HG02943 (cell line): ENCODE results near the gene ALG1L2.
"Not testable (repeated sequence)": the region's sequence is repeated elsewhere in the genome, so short reads cannot be mapped to it uniquely, and the experiment has no call there.

ENCODE experiments used
- ATAC-seq: cut with Tn5 transposase; IDR thresholded peaks from one replicate; pipeline ENCODE4 v1.9.1; 2021; ENCODE audit warnings: mild to moderate bottlenecking, low read depth, moderate library complexity; ENCODE audit not compliant: unreplicated experiment

Gene ALG1L2

DNA sequence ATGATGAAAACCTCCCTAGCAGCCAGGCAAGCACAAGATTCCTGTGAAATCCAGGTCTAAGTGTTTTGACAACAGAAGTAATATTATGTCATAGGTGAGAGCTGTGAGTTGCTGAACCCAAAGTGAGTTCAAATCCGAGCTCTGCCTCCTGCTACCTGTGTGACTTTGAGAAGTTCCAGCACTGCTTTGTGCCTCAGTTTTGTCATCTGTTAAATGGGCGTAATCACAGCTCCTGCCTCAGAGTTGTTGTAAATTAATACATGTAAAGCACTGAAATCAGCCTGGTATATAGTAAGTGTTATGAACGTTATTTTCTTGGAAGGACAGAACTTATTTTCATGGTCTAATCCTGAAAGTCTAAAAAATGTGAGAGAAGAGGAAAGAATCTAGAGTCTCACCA lies 38.7 kb downstream of the ALG1L2 start:
- not testable (repeated sequence) for ATAC-seq

DNA sequence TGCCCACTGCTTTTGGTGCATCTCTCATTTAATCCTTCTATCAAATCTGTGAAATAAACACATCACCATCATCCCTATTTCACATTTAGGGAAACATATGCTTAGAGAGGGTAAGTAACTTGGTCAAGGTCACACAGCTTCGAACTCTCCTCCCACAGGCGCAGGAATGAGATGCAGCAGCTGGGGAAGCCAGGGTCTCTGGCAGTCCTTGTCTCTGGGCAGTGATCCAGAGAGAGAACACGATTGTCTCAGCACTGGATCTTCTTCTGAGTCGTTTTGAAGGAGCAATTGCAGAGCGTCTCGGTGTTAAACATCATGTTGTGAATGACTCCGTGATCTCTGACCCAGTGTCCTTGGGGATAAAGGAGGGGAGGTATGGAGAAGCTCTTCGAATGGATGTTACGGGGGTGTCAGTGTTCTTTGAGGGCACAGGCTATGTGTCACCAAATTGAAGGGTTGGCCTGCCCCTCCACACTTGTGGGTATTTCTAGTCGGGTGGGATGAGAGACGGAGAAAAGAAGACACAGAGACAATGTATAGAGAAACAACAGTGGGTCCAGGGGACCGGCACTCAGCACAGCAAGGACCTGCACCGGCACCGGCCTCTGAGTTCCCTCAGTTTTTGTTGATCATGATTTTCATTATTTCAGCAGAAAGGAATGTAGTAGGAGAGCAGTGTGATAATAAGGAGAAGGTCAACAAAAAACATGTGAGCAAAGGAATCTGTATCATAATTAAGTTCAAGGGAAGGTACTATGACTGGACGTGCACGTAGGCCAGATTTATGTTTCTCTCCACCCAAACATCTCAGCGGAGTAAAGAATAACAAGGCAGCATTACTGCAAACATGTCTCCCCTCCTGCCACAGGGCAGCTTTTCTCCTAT lies 41.5 kb downstream of the ALG1L2 start:
- ATAC-seq = not testable (repeated sequence)

DNA sequence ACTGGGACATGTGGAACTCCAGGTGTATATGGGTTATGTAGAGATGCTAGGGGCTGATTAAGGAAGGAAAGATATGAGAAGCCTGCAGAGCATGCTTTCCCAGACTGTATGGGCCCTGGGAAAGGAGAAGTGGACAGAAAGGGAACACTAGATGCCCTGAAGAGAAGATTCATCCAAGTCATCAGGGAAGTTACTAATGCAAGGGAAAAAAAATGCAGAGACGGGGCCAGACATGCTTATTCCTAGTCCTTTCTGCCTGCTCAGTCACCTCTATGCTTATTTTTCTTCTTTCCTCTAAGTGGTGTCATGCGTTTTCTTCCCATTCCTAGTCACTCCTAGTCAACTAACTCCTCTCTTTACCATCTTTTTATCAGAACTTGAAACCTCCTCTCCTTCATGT lies 43.8 kb downstream of the ALG1L2 start:
- ATAC-seq = not testable (repeated sequence)

DNA sequence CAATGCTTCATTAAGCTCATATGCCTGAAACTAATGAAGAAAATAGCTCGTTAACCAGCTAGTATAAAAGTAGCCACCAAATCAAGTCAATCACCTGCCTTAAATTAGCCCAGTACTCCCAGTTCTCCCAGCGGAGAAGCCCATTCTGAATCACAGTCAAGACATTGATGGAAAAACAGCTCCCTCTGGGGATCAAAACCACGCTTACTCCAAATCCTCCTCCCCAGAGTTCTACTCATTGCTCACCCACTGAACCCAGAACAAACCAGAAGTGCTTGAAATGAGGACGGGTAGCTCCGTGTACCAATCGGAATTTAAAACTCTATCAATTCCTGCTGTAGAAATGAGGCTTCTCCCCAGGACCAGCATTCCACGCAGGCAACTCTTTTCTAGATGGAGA lies 54.7 kb downstream of the ALG1L2 start:
- not testable (repeated sequence) for ATAC-seq

DNA sequence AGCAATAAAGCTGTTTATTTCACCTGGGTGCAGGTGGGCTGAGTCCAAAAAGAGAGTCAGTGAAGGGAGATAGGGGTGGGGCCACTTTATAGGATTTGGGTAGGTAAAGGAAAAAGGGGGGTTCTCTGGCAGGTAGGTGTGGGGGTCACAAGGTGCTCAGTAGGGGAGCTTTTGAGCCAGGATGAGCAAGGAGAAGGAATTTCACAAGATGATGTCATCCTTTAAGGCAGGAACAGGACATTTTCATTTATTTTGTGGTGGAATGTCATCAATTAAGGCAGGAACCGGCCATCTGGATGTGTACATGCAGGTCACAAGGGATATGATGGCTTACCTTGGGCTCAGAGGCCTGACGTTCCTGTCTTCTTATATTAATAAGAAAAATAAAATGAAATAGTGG lies 56.1 kb downstream of the ALG1L2 start:
- ATAC-seq = not testable (repeated sequence)

DNA sequence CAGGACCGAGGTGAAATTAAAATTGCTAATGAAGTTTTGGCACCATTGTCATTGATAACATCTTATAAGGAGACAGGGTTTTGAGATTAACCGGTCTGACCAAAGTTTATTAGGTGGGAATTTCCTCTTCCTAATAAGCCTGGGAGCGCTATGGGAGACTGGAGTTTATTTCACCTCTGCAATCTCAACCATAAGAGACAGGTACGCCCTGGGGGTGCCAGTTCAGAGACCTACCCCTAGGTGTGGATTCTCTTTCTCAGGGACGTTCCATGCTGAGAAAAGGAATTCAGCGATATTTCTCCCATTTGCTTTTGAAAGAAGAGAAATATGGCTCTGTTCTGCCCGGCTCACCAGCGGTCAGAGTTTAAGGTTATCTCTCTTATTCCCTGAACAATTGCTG lies 57.4 kb downstream of the ALG1L2 start:
- ATAC-seq = not testable (repeated sequence)

DNA sequence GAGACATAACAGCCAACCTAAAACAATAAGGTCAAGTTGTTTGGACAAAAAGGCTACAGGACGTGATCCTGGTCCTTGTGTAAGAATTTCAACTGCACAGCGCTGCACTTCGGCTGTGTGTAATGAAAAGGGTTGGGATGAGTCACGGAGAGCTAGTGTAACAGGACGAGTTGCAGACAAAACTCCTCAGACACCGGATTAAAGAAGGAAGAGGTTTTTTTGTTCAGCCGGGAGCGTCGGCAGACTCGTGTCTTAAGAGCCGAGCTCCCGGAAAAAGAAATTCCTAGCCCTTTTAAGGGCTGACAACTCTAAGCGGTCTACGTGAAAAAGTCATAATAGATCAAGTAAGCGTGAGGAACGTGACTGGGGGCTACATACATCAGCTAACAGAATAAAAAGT lies 59.1 kb downstream of the ALG1L2 start:
- ATAC-seq = not testable (repeated sequence)

DNA sequence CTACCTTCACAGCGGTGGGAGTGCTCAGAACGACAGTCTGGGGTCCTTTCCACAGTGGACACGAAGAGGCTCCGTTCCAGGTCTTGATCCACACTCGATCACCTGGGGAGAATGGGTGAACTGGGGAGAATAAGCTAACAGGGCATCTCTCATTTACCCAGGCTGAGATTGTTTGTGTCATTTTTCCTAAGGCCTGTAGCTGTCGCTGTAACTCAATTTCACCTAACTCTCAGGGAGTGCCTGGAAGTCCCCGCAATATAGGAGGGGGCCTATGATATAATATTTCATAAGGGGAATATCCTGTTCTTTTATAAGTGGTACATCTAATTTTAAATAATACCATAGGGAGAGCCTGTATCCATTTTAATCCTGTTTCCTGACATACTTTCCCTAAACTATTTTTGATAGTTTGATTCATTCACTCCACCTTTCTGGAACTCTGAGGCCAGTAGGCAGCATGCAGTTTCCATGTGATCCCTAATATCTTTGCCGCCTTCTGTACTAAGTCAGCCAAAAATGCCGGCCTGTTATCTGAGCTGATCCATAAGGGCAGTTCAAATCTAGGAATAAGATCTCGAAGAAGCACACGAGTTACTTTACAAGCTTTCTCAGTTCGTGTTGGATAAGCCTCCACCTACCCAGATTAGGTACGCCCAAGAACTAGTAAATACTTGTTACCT lies 62.2 kb downstream of the ALG1L2 start:
- ATAC-seq = not testable (repeated sequence)

DNA sequence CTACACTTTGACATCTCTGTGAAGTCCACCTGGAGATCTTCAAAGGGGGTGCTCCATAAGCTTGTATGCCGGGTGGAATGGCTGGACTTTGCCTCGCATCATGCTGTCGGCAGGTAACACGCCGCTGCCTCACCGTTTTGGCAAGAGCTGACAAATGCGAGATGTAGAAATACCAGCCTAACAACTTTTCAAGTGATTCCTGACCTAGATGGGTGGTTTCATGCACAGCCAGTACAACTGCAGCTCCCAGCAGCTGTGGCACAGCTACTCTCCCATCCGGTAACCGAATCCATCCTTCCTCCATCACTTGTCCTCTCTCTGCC lies 62.7 kb downstream of the ALG1L2 start:
- ATAC-seq = not testable (repeated sequence)

DNA sequence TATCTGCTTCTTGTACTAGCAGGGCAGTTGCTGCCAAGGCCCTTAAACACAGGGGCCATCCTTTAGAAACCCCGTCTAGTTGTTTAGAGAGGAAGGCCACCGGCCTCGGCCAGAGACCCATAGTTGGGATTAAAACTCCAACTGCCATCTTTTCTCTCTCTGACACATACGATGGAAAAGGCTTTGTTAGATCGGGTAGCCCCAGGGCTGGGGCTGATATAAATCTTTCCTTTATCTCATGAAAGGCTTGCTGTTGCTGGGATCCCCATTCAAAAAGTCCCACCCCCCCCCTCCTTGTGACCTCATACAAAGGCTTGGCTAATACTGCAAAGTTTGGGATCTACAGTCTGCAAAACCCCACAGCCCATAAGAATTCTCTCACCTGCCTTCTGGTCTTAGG lies 63.8 kb downstream of the ALG1L2 start:
- not testable (repeated sequence) for ATAC-seq

DNA sequence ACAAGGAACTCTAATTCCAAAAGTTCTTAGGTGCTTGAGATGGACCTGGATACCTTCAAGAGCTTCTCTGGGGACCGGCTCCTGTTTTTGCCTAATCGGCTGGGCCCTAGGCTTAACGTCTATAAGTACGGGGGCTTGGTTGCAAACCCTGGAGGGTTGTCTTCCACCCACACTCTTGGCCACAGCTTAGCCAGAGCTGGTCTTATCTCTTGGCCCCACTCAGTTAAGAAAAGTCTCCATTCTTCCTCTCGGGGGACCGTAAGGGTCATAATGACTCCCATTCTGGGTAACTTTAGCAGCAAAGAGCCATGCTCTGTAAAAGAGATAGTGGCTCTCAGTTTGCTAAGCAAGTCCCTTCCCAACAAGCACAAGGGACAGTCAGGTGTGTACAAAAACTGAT lies 64.8 kb downstream of the ALG1L2 start:
- ATAC-seq = not testable (repeated sequence)
